ENCODE results near the gene CACNB2.
"Not testable (repeated sequence)": the region's sequence is repeated elsewhere in the genome, so short reads cannot be mapped to it uniquely, and the experiment has no call there.

Gene CACNB2

GRCh38 chr10:18436902-18437301 lies 296.7 kb downstream of the CACNB2 start:
- in situ Hi-C loops (cut with MboI; ENCODE audit: low sequenced_read_pairs): no loop called here

GRCh38 chr10:18437486-18437885 lies 297.3 kb downstream of the CACNB2 start:
- in situ Hi-C loops (cut with MboI; ENCODE audit: low sequenced_read_pairs): no loop called here

- in situ Hi-C loops (cut with MboI; ENCODE audit: low sequenced_read_pairs): no loop called here
Measured at GRCh38 chr10:18438361-18439126, 298.3 kb downstream of the CACNB2 start.

GRCh38 chr10:18439601-18440000 lies 299.4 kb downstream of the CACNB2 start:
- in situ Hi-C loops (cut with MboI; ENCODE audit: low sequenced_read_pairs): no loop called here

GRCh38 chr10:18445635-18446034 lies 305.4 kb downstream of the CACNB2 start:
- in situ Hi-C loops (cut with MboI; ENCODE audit: low sequenced_read_pairs): not testable (repeated sequence)

DNA sequence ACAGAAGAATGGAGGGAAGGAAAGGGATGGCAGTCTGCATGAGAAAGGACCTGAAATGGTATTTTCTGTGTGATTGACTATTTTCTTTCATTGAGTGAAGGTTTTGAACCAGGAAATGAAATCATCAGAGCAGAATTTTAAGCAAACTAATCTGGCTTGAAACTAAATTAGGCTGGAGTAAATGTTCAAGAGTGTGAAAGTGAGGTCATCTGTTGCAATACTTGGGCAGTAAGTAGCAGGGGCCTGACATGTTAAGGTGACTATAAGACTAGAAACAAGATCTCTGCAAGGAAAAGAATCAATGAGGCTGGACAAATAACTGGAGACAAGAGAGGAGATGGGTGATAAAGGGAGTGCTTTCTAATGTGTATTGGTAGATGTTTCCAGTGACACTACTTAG lies 306.0 kb downstream of the CACNB2 start:
- in situ Hi-C loops (cut with MboI; ENCODE audit: low sequenced_read_pairs): no loop called here

DNA sequence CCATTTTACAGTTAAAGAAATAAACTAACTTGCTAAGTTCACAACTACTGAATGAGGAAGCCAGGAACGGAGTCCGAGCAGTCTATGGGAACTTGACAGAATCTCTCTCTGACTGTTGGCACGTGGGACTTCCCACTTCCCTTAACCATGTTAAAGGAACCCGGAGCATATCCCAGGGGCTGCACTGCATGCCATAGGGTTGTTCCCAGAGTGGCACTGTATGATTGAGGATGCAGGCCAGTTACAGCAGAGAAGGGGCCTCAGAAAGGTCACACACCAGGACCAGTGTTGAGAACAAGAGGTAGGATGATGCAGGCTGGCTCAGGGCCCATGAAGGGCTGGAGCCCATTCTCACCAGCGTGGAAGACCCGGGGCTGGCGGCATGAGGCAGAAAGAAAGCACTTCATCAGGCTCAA lies 309.4 kb downstream of the CACNB2 start:
- in situ Hi-C loops (cut with MboI; ENCODE audit: low sequenced_read_pairs): no loop called here

DNA sequence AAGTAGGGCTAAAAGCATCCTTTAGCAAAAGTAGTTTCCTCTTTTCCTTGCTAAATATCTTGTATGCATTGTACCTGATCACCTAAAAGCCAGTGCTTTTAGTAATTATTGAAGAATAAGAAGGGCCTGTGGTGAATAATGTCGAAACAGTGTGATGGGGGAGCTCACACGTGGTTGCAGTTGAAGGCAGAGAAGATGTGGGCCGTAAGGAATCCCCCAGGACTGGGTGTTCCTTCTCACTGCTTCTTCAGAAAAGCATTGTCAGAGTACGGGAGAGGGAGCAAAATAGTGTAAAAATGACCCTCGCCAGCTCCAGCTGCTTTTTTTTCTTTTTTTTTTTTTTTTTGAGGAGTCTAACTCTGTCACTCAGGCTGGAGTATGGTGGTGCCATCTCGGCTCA lies 310.1 kb downstream of the CACNB2 start:
- in situ Hi-C loops (cut with MboI; ENCODE audit: low sequenced_read_pairs): no loop called here

DNA sequence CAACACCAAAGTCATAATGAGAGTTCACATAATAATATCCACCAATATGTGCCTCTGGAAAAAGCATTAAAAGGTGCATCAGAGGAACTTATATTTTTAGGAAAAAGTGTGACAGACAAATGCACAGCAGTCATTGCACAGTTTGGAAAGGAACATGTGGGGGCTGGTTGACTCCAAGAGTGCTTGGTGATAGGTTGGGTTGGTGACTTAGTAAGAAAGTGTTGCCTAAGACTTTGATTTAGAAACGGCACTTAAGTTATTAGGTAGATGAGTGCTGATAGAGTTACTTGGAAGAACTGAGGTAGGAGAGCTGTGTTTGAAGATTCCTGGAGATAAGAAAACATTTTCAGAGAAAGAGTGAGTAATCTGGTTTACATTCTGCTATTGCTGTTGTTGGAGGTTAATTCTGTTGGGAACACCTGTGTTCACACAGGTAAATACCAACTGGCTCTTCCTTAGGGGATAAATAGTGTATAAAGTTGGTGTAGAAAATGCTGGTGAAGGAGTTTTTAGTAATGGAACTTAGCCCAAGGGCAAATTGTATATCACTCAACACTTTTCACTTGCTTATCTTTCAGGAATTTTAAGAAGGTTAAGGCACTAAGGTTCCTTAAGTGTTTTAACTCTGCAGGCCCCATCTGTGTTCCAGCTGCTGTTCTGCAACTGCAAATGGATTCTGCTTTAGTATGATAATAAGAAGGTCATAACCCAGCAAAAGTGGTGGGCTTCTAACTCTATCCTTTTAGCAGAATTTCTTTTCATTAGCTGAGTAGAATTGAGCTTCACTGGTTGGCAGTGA lies 315.1 kb downstream of the CACNB2 start:
- in situ Hi-C loops (cut with MboI; ENCODE audit: low sequenced_read_pairs): no loop called here

DNA sequence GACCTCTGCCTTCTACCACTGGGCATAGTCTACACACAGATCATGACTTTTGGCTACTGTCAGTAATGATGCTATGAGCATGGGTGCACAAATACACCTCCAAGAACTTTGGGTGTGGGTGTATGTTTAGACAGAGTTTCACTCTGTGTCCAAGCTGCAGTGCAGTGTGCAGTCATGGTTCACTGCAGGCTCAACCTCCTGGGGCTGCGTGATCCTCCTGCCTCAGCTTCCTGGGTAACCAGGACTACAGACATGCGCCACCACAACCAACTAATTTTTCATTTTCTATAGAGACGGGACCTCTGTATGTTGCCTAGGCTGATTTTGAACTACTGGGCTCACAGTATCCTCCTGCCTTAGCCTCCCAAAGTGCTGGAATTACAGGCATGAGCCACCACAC lies 316.8 kb downstream of the CACNB2 start:
- in situ Hi-C loops (cut with MboI; ENCODE audit: low sequenced_read_pairs): no loop called here

- in situ Hi-C loops (cut with MboI; ENCODE audit: low sequenced_read_pairs): no loop called here
Measured at GRCh38 chr10:18460032-18460431, 319.8 kb downstream of the CACNB2 start.

DNA sequence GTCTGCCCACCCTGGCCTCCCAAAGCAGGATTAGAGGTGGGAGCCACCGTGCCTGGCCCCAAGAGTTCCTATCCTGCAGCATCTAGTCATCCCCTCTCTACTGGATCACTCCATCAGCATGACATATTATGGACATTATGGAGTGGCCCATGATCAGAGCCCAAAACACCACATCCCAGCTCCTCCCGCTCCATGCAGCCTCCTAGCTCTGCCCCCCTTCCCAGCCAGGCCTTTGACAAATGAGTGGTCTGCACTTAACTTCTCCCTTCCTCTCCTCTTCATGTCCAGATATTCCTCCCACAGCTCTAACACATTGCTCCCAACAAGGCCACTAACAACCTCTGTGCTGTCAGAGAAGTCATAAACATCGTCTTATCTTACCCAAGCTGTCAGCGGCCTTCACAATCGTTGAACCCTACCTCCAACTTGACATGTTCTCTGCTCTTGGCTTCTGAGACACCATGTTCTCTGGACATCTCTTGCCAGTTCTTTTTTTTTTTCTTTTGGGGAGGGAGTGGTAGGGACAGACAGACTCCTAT lies 323.5 kb downstream of the CACNB2 start:
- in situ Hi-C loops (cut with MboI; ENCODE audit: low sequenced_read_pairs): no loop called here

GRCh38 chr10:18469125-18469524 lies 328.9 kb downstream of the CACNB2 start:
- in situ Hi-C loops (cut with MboI; ENCODE audit: low sequenced_read_pairs): no loop called here

GRCh38 chr10:18472977-18473376 lies 332.8 kb downstream of the CACNB2 start:
- in situ Hi-C loops (cut with MboI; ENCODE audit: low sequenced_read_pairs): no loop called here

- in situ Hi-C loops (cut with MboI; ENCODE audit: low sequenced_read_pairs): no loop called here
Measured at GRCh38 chr10:18473424-18474117, 333.3 kb downstream of the CACNB2 start.

GRCh38 chr10:18474118-18474455 lies 333.9 kb downstream of the CACNB2 start:
- in situ Hi-C loops (cut with MboI; ENCODE audit: low sequenced_read_pairs): no loop called here

GRCh38 chr10:18476076-18476647 lies 335.9 kb downstream of the CACNB2 start:
- in situ Hi-C loops (cut with MboI; ENCODE audit: low sequenced_read_pairs): no loop called here

GRCh38 chr10:18478354-18478753 lies 338.1 kb downstream of the CACNB2 start:
- in situ Hi-C loops (cut with MboI; ENCODE audit: low sequenced_read_pairs): no loop called here

- in situ Hi-C loops (cut with MboI; ENCODE audit: low sequenced_read_pairs): no loop called here
Measured at GRCh38 chr10:18479502-18479901, 339.3 kb downstream of the CACNB2 start.

- in situ Hi-C loops (cut with MboI; ENCODE audit: low sequenced_read_pairs): no loop called here
Measured at GRCh38 chr10:18483516-18484186, 343.4 kb downstream of the CACNB2 start.

DNA sequence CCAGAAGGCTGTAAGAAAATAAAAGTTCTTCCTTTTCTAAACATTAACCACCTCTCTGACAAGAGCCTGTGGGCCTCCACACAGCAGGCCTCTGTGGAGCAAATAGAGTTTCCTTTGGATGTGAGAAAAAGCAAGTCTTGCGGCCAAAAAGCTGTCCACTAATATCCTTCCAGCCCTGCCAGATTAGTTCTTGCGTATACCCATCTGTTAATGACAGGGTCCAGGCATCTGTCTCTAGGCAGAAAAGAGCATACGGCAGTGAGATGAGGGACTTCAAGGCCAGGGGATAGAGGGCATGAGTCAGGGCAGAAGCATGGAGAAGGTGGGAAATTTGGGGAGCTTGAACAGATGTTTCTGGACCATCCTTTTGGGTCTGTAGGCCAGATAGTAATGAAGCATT lies 346.2 kb downstream of the CACNB2 start:
- in situ Hi-C loops (cut with MboI; ENCODE audit: low sequenced_read_pairs): no loop called here
